Esophagus muscularis mucosa (tissue), 4 donors: ENCODE measurements around the gene DPF3.

Experiments used
- EP300 ChIP-seq: sonication (generic); formaldehyde crosslinking; IDR thresholded peaks from one replicate; pipeline ENCODE4 v1.6.1; 2017; ENCODE audit warnings: antibody characterized with exemption
- POLR2A ChIP-seq: fragments of 450-650 bp; IDR thresholded peaks from one replicate; pipeline ENCODE4 v1.6.1; 2017; ENCODE audit warnings: antibody characterized with exemption, moderate library complexity, mild to moderate bottlenecking, low read depth
- POLR2AphosphoS5 ChIP-seq, 2 donors: sonication (generic); formaldehyde crosslinking; IDR thresholded peaks; one replicate each; pipeline ENCODE4 v1.6.1; 2017; ENCODE audit warnings: antibody characterized with exemption in 2 of 2
- TF ChIP-seq, protein P1 (sequence below), 3 experiments: fragments of 200-600 bp in 2 of 3; fragments of 450-650 bp in 1 of 3; sonication (generic) in 2 of 3; IDR thresholded peaks; one replicate each; pipeline ENCODE4 v1.5.1; 2017 to 2019; ENCODE audit warnings: antibody characterized with exemption in 3 of 3, mild to moderate bottlenecking in 2 of 3, moderate library complexity in 1 of 3

DNA sequence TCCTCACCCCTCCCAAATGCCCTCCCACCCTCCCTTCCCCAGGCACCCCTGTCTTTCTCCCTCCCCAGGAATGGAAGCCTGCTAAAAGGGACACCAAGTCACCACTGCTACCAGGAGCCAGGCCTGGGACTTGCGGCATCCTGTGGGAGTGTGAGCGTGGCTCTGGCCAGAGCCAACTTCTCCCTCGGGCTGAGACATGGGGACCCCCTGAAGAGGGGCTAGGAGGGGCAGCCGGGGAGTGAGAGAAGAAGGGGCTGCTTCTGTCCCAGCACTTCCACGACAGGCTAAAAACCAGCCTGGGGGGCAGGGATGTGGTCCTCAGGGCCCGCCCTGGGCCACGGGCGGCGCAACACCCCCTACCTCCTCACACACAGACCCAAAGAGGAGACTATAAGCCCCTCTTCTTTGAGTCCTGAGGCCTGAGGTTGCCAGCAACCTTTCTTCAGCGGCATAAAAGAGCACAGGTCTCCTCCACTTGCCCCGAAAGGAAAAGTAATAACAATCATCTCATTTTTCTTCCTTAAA, 278.9 kb downstream of the DPF3 start:
- TF ChIP-seq, protein P1, sequence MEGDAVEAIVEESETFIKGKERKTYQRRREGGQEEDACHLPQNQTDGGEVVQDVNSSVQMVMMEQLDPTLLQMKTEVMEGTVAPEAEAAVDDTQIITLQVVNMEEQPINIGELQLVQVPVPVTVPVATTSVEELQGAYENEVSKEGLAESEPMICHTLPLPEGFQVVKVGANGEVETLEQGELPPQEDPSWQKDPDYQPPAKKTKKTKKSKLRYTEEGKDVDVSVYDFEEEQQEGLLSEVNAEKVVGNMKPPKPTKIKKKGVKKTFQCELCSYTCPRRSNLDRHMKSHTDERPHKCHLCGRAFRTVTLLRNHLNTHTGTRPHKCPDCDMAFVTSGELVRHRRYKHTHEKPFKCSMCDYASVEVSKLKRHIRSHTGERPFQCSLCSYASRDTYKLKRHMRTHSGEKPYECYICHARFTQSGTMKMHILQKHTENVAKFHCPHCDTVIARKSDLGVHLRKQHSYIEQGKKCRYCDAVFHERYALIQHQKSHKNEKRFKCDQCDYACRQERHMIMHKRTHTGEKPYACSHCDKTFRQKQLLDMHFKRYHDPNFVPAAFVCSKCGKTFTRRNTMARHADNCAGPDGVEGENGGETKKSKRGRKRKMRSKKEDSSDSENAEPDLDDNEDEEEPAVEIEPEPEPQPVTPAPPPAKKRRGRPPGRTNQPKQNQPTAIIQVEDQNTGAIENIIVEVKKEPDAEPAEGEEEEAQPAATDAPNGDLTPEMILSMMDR (IDR thresholded peaks at IDR 0.05), result no peak
- no peak for TF ChIP-seq POLR2AphosphoS5 (IDR thresholded peaks at IDR 0.05)
- TF ChIP-seq POLR2A, result no peak
- TF ChIP-seq EP300, result no peak
